Left renal cortex interstitium (tissue), 4 donors: ENCODE results near the gene MT1E. TPM values are rescaled to one million over a fixed set of nuclear protein-coding genes. Genes with fewer than 3 reads are reported as not detected.
"Not testable (repeated sequence)": the region's sequence is repeated elsewhere in the genome, so short reads cannot be mapped to it uniquely, and the experiment has no call there.

ENCODE experiments used
- DNase-seq, 4 donors: peaks; one replicate each; pipeline ENCODE4 v3.0.0-alpha.2; 2013; ENCODE audit warnings: low read depth in 4 of 4, low spot score in 2 of 4, missing footprints in 1 of 4
- polyA plus RNA-seq, 4 donors: library from polyadenylated mRNA; unstranded; fragments of 120-200 nt; gene quantifications; one replicate each; pipeline ENCODE4 v1.2.1, GENCODE V29; 2013; ENCODE audit not compliant: insufficient read length in 4 of 4

MT1E gene
- polyA plus RNA-seq, 4 donors: 19.4 to 50.0 (median 38.3) TPM

- no peak for DNase-seq
Measured at GRCh38 chr16:56669005-56669839, 43.6 kb downstream of the MT1E start, which contains the start of gene MT1H. MT1H (plus strand) TSS chr16:56669814; CDS start chr16:56669885, 71 bp downstream.

GRCh38 chr16:56669840-56670619, 44.4 kb downstream of the MT1E start:
- DNase-seq: no peak

GRCh38 chr16:56670620-56670934, 45.0 kb downstream of the MT1E start:
- no peak for DNase-seq

DNA sequence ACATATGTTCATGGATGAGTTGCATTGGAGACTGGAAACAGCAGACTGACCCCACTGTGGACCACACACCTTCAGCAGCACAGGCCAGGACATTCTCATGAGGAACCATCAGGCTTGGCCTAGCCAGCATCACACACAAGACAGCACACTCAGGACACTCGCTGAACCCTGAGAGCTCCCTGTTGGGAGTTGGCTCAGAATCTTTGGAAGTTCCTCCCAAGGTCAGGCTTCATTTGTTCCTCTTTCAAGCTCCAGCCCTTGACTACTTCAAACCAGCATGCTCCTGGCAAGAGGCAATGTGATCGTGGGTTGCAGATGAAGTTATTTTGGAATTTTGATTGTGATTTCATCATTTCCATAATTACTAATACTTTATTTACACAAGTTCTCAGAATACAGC, 46.1 kb downstream of the MT1E start:
- not testable (repeated sequence) for DNase-seq

- DNase-seq: not testable (repeated sequence)
Measured at GRCh38 chr16:56672171-56672570, 46.6 kb downstream of the MT1E start.

- DNase-seq: no peak
Measured at GRCh38 chr16:56672761-56673536, 47.4 kb downstream of the MT1E start.

DNA sequence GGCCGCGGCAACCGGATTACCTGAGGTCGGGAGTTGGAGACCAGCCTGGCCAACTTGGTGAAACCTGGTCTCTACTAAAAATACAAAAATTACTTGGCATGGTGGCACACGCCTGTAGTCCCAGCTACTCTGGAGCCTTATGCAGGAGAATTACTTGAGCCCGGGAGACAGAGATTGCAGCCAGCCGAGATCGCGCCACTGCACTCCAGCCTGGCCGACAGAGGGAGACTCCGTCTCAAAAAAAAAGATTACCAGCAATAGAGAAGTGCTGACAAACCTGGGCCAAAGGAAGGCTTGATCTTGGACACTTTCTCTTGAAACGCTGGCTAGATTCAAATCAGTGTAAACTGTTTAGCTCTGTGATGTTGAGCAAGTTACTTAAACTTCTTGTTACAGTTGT, 48.3 kb downstream of the MT1E start:
- no peak for DNase-seq

- not testable (repeated sequence) for DNase-seq
Measured at GRCh38 chr16:56674570-56674969, 49.0 kb downstream of the MT1E start.

DNA sequence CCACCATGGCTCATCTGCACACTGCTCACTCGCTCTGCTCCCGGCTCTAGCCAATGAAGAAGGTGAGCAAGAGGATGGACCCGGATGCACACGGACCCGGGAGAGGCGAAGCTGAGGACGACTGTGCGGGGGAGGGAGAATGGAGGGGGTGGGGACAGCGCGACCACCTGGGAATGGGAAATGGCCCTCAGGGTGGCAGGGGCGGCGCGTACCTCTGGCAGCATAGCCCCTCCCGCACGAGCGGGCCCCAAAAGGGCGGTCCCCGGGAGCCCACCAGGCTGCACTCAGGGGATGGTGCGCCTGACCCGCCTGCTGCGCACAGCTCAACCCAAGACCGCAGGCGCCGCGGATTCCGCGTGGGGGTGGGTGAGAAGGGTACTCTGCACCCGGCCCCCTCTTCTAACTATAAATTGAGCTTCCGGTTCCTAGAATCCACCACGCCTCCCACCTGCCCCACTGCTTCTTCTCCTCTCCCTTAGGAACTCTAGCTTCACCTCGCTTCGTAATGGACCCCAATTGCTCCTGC, 50.2 kb downstream of the MT1E start:
- no peak for DNase-seq

Other genes with a start within 250 kb of the MT1E start
- gene AMFR, start 200.2 kb upstream of the MT1E start, polyA plus RNA-seq: 100 to 1,000 TPM; 132 to 144 (median 133) TPM
- 100 to 1,000 TPM; 109 to 139 (median 128) TPM for gene NUDT21, start 174.4 kb upstream of the MT1E start, polyA plus RNA-seq
- 10 to 100 TPM; 35.3 to 41.1 (median 36.6) TPM for gene OGFOD1, start 174.2 kb upstream of the MT1E start, polyA plus RNA-seq
- gene BBS2, start 105.8 kb upstream of the MT1E start, polyA plus RNA-seq: 100 to 1,000 TPM in 1 of 4 donors, 10 to 100 TPM in 3; 77.3 to 110 (median 96.0) TPM
- gene MT4, start 60.7 kb upstream of the MT1E start, polyA plus RNA-seq: not detected
- gene MT3, start 36.3 kb upstream of the MT1E start, polyA plus RNA-seq: 1 to 10 TPM; 1.5 to 2.4 (median 1.6) TPM
- 10 to 100 TPM; 26.1 to 41.7 (median 31.1) TPM for gene MT2A, start 17.2 kb upstream of the MT1E start, polyA plus RNA-seq
- gene MT1M, start 6.9 kb downstream of the MT1E start, polyA plus RNA-seq: under 1 TPM in 2 of 4 donors, not detected in 2; 0.41 to 0.96 TPM
- gene MT1A, start 12.9 kb downstream of the MT1E start, polyA plus RNA-seq: under 1 TPM in 1 of 4 donors, not detected in 3; 0.32 TPM
- 1 to 10 TPM in 1 of 4 donors, not detected in 3; 1.3 TPM for gene MT1B, start 26.1 kb downstream of the MT1E start, polyA plus RNA-seq
- gene MT1F, start 32.2 kb downstream of the MT1E start, polyA plus RNA-seq: 10 to 100 TPM; 43.8 to 84.1 (median 71.3) TPM
- 100 to 1,000 TPM in 2 of 4 donors, 10 to 100 TPM in 2; 13.2 to 180 (median 98.1) TPM for gene MT1G, start 42.3 kb downstream of the MT1E start, polyA plus RNA-seq
- gene MT1H, start 44.0 kb downstream of the MT1E start, polyA plus RNA-seq: 10 to 100 TPM in 3 of 4 donors, 1 to 10 TPM in 1; 4.1 to 58.4 (median 25.7) TPM
- 10 to 100 TPM; 19.3 to 46.9 (median 35.9) TPM for gene MT1X, start 56.7 kb downstream of the MT1E start, polyA plus RNA-seq
- 100 to 1,000 TPM in 1 of 4 donors, 10 to 100 TPM in 3; 73.0 to 106 (median 83.5) TPM for gene NUP93, start 104.3 kb downstream of the MT1E start, polyA plus RNA-seq
- 10 to 100 TPM; 38.1 to 57.2 (median 46.4) TPM for gene SLC12A3, start 239.4 kb downstream of the MT1E start, polyA plus RNA-seq